Measurements from ENCODE around the gene PCDHA9.
"Not testable (repeated sequence)": the region's sequence is repeated elsewhere in the genome, so short reads cannot be mapped to it uniquely, and the experiment has no call there.

Gene PCDHA9

GRCh38 chr5:140834439-140835008 lies 13.7 kb upstream of the PCDHA9 start:
- not testable (repeated sequence) for DNase-seq

- no peak for DNase-seq
Observed at GRCh38 chr5:140835622-140836510, 12.3 kb upstream of the PCDHA9 start.

GRCh38 chr5:140840978-140841962 lies 6.9 kb upstream of the PCDHA9 start, which contains the start of gene PCDHA8:
PCDHA8 (plus strand) TSS chr5:140841187; CDS start chr5:140841322, 135 bp downstream.
- no peak for DNase-seq

- no peak for DNase-seq
Observed at GRCh38 chr5:140842798-140843733, 5.1 kb upstream of the PCDHA9 start.

GRCh38 chr5:140849831-140850634 lies 1.9 kb downstream of the PCDHA9 start:
- not testable (repeated sequence) for DNase-seq

- no peak for DNase-seq
Observed at GRCh38 chr5:140855772-140856674, 7.8 kb downstream of the PCDHA9 start, which contains the start of gene PCDHA10. PCDHA10 (plus strand) TSS chr5:140855897; CDS start chr5:140856049, 152 bp downstream.

GRCh38 chr5:140857177-140857986 lies 9.2 kb downstream of the PCDHA9 start:
- no peak for DNase-seq

- no peak for DNase-seq
Observed at GRCh38 chr5:140857987-140858240, 9.7 kb downstream of the PCDHA9 start.

- no peak for DNase-seq
Observed at GRCh38 chr5:140862441-140863295, 14.5 kb downstream of the PCDHA9 start.

GRCh38 chr5:140868721-140869554 lies 20.8 kb downstream of the PCDHA9 start, which contains the start of gene PCDHA11:
PCDHA11 (plus strand) TSS chr5:140868957; CDS start chr5:140869104, 147 bp downstream.
- no peak for DNase-seq

GRCh38 chr5:140869555-140869886 lies 21.3 kb downstream of the PCDHA9 start:
- DNase-seq, result no peak

GRCh38 chr5:140870221-140871201 lies 22.3 kb downstream of the PCDHA9 start:
- no peak for DNase-seq

- no peak for DNase-seq
Observed at GRCh38 chr5:140875085-140876065, 27.2 kb downstream of the PCDHA9 start, which contains the start of gene PCDHA12. PCDHA12 (plus strand) TSS chr5:140875308; CDS start chr5:140875473, 165 bp downstream.

GRCh38 chr5:140876541-140877261 lies 28.5 kb downstream of the PCDHA9 start:
- not testable (repeated sequence) for DNase-seq
